ENCODE data around the gene GOPC. TPM values are rescaled to one million over a fixed set of nuclear protein-coding genes. Genes with fewer than 3 reads are reported as not detected.

GOPC gene
- polyA plus RNA-seq, 10 donors: 38.4 to 56.7 (median 48.9) TPM

- DNase-seq: no peak
These were observed 2.1 kb downstream of the GOPC start for GRCh38 chr6:117600008-117600743.

- no peak for DNase-seq
These were observed 4.6 kb downstream of the GOPC start for GRCh38 chr6:117597755-117598154.

- DNase-seq: no peak
These were observed 7.0 kb downstream of the GOPC start for GRCh38 chr6:117595099-117595923.

GRCh38 chr6:117592983-117593759 is 9.1 kb downstream of the GOPC start:
- no peak for DNase-seq

- no peak for DNase-seq
These were observed 10.9 kb downstream of the GOPC start for GRCh38 chr6:117591405-117591804.

- no peak for DNase-seq
These were observed 11.9 kb downstream of the GOPC start for GRCh38 chr6:117590447-117590846.

- no peak for DNase-seq
These were observed 16.7 kb downstream of the GOPC start for GRCh38 chr6:117585647-117586046.

GRCh38 chr6:117574198-117574597 is 28.1 kb downstream of the GOPC start:
- no peak for DNase-seq

- no peak for DNase-seq
These were observed 29.2 kb downstream of the GOPC start for GRCh38 chr6:117573006-117573680.

- DNase-seq: no peak
These were observed 33.4 kb downstream of the GOPC start for GRCh38 chr6:117568831-117569410.

GRCh38 chr6:117568247-117568646 is 34.1 kb downstream of the GOPC start:
- DNase-seq: no peak

- DNase-seq: no peak
These were observed 37.6 kb downstream of the GOPC start for GRCh38 chr6:117564681-117565080.

GRCh38 chr6:117561128-117561527 is 41.2 kb downstream of the GOPC start:
- no peak for DNase-seq

- DNase-seq: no peak
These were observed 43.0 kb downstream of the GOPC start for GRCh38 chr6:117559299-117559698.

- no peak for DNase-seq
These were observed 43.5 kb downstream of the GOPC start for GRCh38 chr6:117558818-117559217.

- peak in 1 of 3 donors; percentile 36 for DNase-seq
These were observed 44.4 kb downstream of the GOPC start for GRCh38 chr6:117557951-117558350.

GRCh38 chr6:117555882-117556498 is 46.3 kb downstream of the GOPC start:
- peak; percentile 42 to 67 (median 60) for DNase-seq

GRCh38 chr6:117555262-117555849 is 47.0 kb downstream of the GOPC start:
- no peak for DNase-seq

- no peak for DNase-seq
These were observed 49.2 kb downstream of the GOPC start for GRCh38 chr6:117553142-117553541.

GRCh38 chr6:117552618-117553017 is 49.7 kb downstream of the GOPC start:
- no peak for DNase-seq

Data from muscle of back (tissue), 11 donors.